H9 (cell line): ENCODE results near the gene ASB15. TPM values are rescaled to one million over a fixed set of nuclear protein-coding genes. Genes with fewer than 3 reads are reported as not detected.

Source experiments
- DNase-seq: peaks from one replicate; pipeline ENCODE4 v3.0.0-alpha.2; 2017
- H2AFZ ChIP-seq: one replicate; pipeline ENCODE4 v1.6.1; 2013; ENCODE audit warnings: mild to moderate bottlenecking, low read length, control low read depth, moderate library complexity
- H2AK5ac ChIP-seq: 2 replicates; pipeline ENCODE4 v1.6.1; 2013; ENCODE audit warnings: low read length, control low read depth, mixed read lengths; ENCODE audit not compliant: insufficient read length
- H2BK120ac ChIP-seq: one replicate; pipeline ENCODE4 v1.6.1; 2013; ENCODE audit warnings: low read depth, mild to moderate bottlenecking, low read length, control low read depth, inconsistent platforms; ENCODE audit not compliant: poor library complexity, severe bottlenecking
- H2BK12ac ChIP-seq: 2 replicates; pipeline ENCODE4 v1.6.1; 2013; ENCODE audit warnings: low read length, control low read depth, mixed read lengths, low read depth; ENCODE audit not compliant: insufficient read length
- H2BK15ac ChIP-seq: 2 replicates; pipeline ENCODE4 v1.6.1; 2013; ENCODE audit warnings: low read depth, low read length, control low read depth
- H2BK20ac ChIP-seq: one replicate; pipeline ENCODE4 v1.6.1; 2013; ENCODE audit warnings: low read depth, mild to moderate bottlenecking, low read length, control low read depth, inconsistent platforms; ENCODE audit not compliant: poor library complexity, severe bottlenecking
- H2BK5ac ChIP-seq: 2 replicates; pipeline ENCODE4 v1.6.1; 2013; ENCODE audit warnings: low read length, control low read depth, mixed read lengths; ENCODE audit not compliant: insufficient read length
- H3K14ac ChIP-seq: 2 replicates; pipeline ENCODE4 v1.6.1; 2013; ENCODE audit warnings: low read length, control low read depth; ENCODE audit not compliant: insufficient read depth
- H3K18ac ChIP-seq: 2 replicates; pipeline ENCODE4 v1.6.1; 2013; ENCODE audit warnings: low read depth, mild to moderate bottlenecking, mixed read lengths, low read length, control low read depth; ENCODE audit not compliant: insufficient read length
- H3K23ac ChIP-seq: 2 replicates; pipeline ENCODE4 v1.6.1; 2013; ENCODE audit warnings: low read length, control low read depth, mixed read lengths, low read depth; ENCODE audit not compliant: insufficient read length
- H3K23me2 ChIP-seq: 2 replicates; pipeline ENCODE4 v1.6.1; 2013; ENCODE audit warnings: low read depth, mild to moderate bottlenecking, mixed read lengths, low read length, control low read depth; ENCODE audit not compliant: insufficient read length, poor library complexity, severe bottlenecking
- H3K27ac ChIP-seq: 2 replicates; pipeline ENCODE4 v1.5.1; 2013; ENCODE audit warnings: low read length, control low read depth, mixed read lengths, low read depth; ENCODE audit not compliant: insufficient read length
- H3K27me3 ChIP-seq: 2 replicates; pipeline ENCODE4 v1.6.1; 2013; ENCODE audit warnings: low read length, control low read depth, inconsistent platforms; ENCODE audit not compliant: insufficient read depth
- H3K4ac ChIP-seq: 2 replicates; pipeline ENCODE4 v1.6.1; 2013; ENCODE audit warnings: low read depth, mild to moderate bottlenecking, control low read depth, inconsistent platforms, low read length, moderate library complexity
- H3K4me1 ChIP-seq: 2 replicates; pipeline ENCODE4 v1.6.1; 2013; ENCODE audit warnings: low read length, control low read depth, inconsistent platforms; ENCODE audit not compliant: insufficient read depth
- H3K4me2 ChIP-seq: 2 replicates; pipeline ENCODE4 v1.6.1; 2013; ENCODE audit warnings: low read length, control low read depth, mixed read lengths; ENCODE audit not compliant: insufficient read length, insufficient read depth
- H3K56ac ChIP-seq: 2 replicates; pipeline ENCODE4 v1.6.1; 2013; ENCODE audit warnings: low read depth, mild to moderate bottlenecking, mixed read lengths, low read length, control low read depth; ENCODE audit not compliant: insufficient read length
- H3K79me1 ChIP-seq: 2 replicates; pipeline ENCODE4 v1.6.1; 2013; ENCODE audit warnings: low read depth, mild to moderate bottlenecking, moderate library complexity, low read length, control low read depth, inconsistent platforms; ENCODE audit not compliant: insufficient read depth, poor library complexity, severe bottlenecking
- H3K79me2 ChIP-seq: 2 replicates; pipeline ENCODE4 v1.6.1; 2013; ENCODE audit warnings: low read length, control low read depth, inconsistent platforms; ENCODE audit not compliant: insufficient read depth
- H3K9ac ChIP-seq: 2 replicates; pipeline ENCODE4 v1.6.1; 2013; ENCODE audit warnings: low read length, control low read depth, mixed read lengths; ENCODE audit not compliant: insufficient read length; ENCODE audit errors: extremely low read depth
- H3K9me3 ChIP-seq: one replicate; pipeline ENCODE4 v1.6.1; 2013; ENCODE audit warnings: low read depth, low read length, inconsistent platforms; ENCODE audit not compliant: control insufficient read depth
- H3T11ph ChIP-seq: one replicate; pipeline ENCODE4 v1.6.1; 2013; ENCODE audit warnings: mild to moderate bottlenecking, low read length, control low read depth, inconsistent platforms
- H4K20me1 ChIP-seq: one replicate; pipeline ENCODE4 v1.6.1; 2013; ENCODE audit not compliant: control insufficient read depth, insufficient read length, insufficient read depth
- H4K5ac ChIP-seq: 2 replicates; pipeline ENCODE4 v1.6.1; 2013; ENCODE audit warnings: low read depth, mild to moderate bottlenecking, mixed read lengths, low read length, control low read depth; ENCODE audit not compliant: insufficient read length
- H4K8ac ChIP-seq: replicated peaks from 2 replicates; pipeline ENCODE4 v1.6.1; 2013; ENCODE audit warnings: low read length, control low read depth, mixed read lengths, low read depth; ENCODE audit not compliant: insufficient read length
- H4K91ac ChIP-seq: 2 replicates; pipeline ENCODE4 v1.6.1; 2013; ENCODE audit warnings: low read depth, mild to moderate bottlenecking, moderate library complexity, mixed read lengths, low read length, control low read depth; ENCODE audit not compliant: insufficient read length
- H3K27ac Mint-ChIP-seq, 3 experiments: 2 replicates in 2 of 3; 3 replicates in 1 of 3; pipeline ENCODE4 v1.8.0; 2020 to 2021; ENCODE audit warnings: mixed read lengths in 3 of 3, mild to moderate bottlenecking in 1 of 3, moderate library complexity in 1 of 3
- H3K27me3 Mint-ChIP-seq: 2 replicates; pipeline ENCODE4 v1.8.0; 2021; ENCODE audit warnings: low read depth, mild to moderate bottlenecking, moderate library complexity, mixed read lengths
- H3K36me3 Mint-ChIP-seq, 3 experiments: 2 replicates in 2 of 3; 3 replicates in 1 of 3; pipeline ENCODE4 v1.8.0; 2020 to 2021; ENCODE audit warnings: low read depth in 3 of 3, mixed read lengths in 3 of 3; ENCODE audit not compliant: insufficient read depth in 1 of 3
- H3K4me1 Mint-ChIP-seq, 2 experiments: 2 replicates each; pipeline ENCODE4 v1.8.0; 2020; ENCODE audit warnings: mixed read lengths in 2 of 2
- H3K4me3 Mint-ChIP-seq, 2 experiments: 2 replicates in 1 of 2; 3 replicates in 1 of 2; pipeline ENCODE4 v1.8.0; 2020 to 2021; ENCODE audit warnings: mild to moderate bottlenecking in 2 of 2, mixed read lengths in 2 of 2, moderate library complexity in 1 of 2
- H3K9me3 Mint-ChIP-seq, 2 experiments: 2 replicates in 1 of 2; 3 replicates in 1 of 2; pipeline ENCODE4 v1.8.0; 2020; ENCODE audit warnings: mild to moderate bottlenecking in 2 of 2, mixed read lengths in 2 of 2, moderate library complexity in 1 of 2
- CTCF ChIP-seq: fragments of 200-600 bp; sonication (generic); conservative IDR thresholded peaks from 3 replicates; pipeline ENCODE4 v1.8.0; 2021; ENCODE audit warnings: antibody characterized with exemption, mild to moderate bottlenecking
- WGBS: extraction: QIAGEN DNeasy Blood & Tissue Kit; methylation state at CpG from one replicate; pipeline ENCODE4 v1.1.7; 2013; ENCODE audit warnings: missing lambda C conversion rate, low lambda C conversion rate, mixed read lengths; ENCODE audit not compliant: insufficient read length; ENCODE audit errors: extremely low coverage; 5-methylcytosine and 5-hydroxymethylcytosine counted together
- total RNA-seq: library from RNA; stranded (reverse); gene quantifications from 2 replicates; pipeline ENCODE4 v1.2.1, GENCODE V29; 2021

The ASB15 gene
- total RNA-seq, 1 experiment from 2014 or later, result not detected

GRCh38 chr7:123599766-123600165 lies 1.9 kb upstream of the ASB15 start:
- H3K56ac ChIP-seq, result no peak overlapping the region
- H3K9ac ChIP-seq, result no peak overlapping the region
- no peaks in the 10 kb centered on the region for H3K23me2 ChIP-seq
- Mint-ChIP-seq H3K36me3 (no peaks in the 10 kb centered on the region), H3K4me1 (peaks cover 7 to 14% of the 10 kb centered on the region in 2 experiments), H3K27me3 (no peaks in the 10 kb centered on the region), H3K9me3 (no peaks in the 10 kb centered on the region), H3K27ac (no peak overlapping the region), H3K4me3 (no peak overlapping the region)
- no peak overlapping the region for H4K91ac ChIP-seq
- H2BK15ac ChIP-seq, result no peak overlapping the region
- no peak overlapping the region for H2BK5ac ChIP-seq
- H3K4me1 ChIP-seq, result no peaks in the 10 kb centered on the region
- H2AK5ac ChIP-seq, result no peak overlapping the region
- H3K4ac ChIP-seq, result no peak overlapping the region
- H2BK20ac ChIP-seq, result no peak overlapping the region
- no peak overlapping the region for H2AFZ ChIP-seq
- H2BK120ac ChIP-seq, result no peak overlapping the region
- no peak overlapping the region for H4K8ac ChIP-seq
- no peaks in the 10 kb centered on the region for H3K9me3 ChIP-seq
- no peak overlapping the region for H3K23ac ChIP-seq
- no peak overlapping the region for H4K5ac ChIP-seq
- H3K4me2 ChIP-seq, result no peak overlapping the region
- no peak overlapping the region for H3K18ac ChIP-seq
- no peaks in the 10 kb centered on the region for H4K20me1 ChIP-seq
- WGBS, result no CpG with 5 or more reads among the region's 2 CpGs
- H3K27me3 ChIP-seq, result no peaks in the 10 kb centered on the region
- H2BK12ac ChIP-seq, result no peak overlapping the region
- no peaks in the 10 kb centered on the region for H3K79me2 ChIP-seq
- no peak overlapping the region for H3K14ac ChIP-seq
- TF ChIP-seq CTCF, result no peak
- no peaks in the 10 kb centered on the region for H3K79me1 ChIP-seq
- H3T11ph ChIP-seq, result no peak overlapping the region
- H3K27ac ChIP-seq, result no peak overlapping the region
- no peak for DNase-seq
